Neuronal stem cell (in vitro differentiated cells): ENCODE data around the gene FGF9.

Experiments
- DNase-seq: peaks from one replicate; pipeline ENCODE4 v3.0.0-alpha.2; 2013; ENCODE audit warnings: low spot score
- H2AFZ ChIP-seq: one replicate; pipeline ENCODE4 v1.6.1; 2013; ENCODE audit warnings: mild to moderate bottlenecking, low read length, inconsistent platforms
- H2AK5ac ChIP-seq: 2 replicates; pipeline ENCODE4 v1.6.1; 2013; ENCODE audit warnings: low read depth, mild to moderate bottlenecking, inconsistent platforms, low read length, moderate library complexity, mixed read lengths
- H2BK120ac ChIP-seq: 2 replicates; pipeline ENCODE4 v1.6.1; 2013; ENCODE audit warnings: low read depth, mild to moderate bottlenecking, inconsistent platforms, low read length, moderate library complexity, mixed read lengths
- H2BK12ac ChIP-seq: one replicate; pipeline ENCODE4 v1.6.1; 2013; ENCODE audit warnings: low read length, inconsistent platforms
- H2BK15ac ChIP-seq: 2 replicates; pipeline ENCODE4 v1.6.1; 2013; ENCODE audit warnings: mild to moderate bottlenecking, low read length, inconsistent platforms, mixed read lengths
- H2BK5ac ChIP-seq: one replicate; pipeline ENCODE4 v1.6.1; 2013; ENCODE audit warnings: inconsistent platforms, mild to moderate bottlenecking, low read length, moderate library complexity
- H3K14ac ChIP-seq: one replicate; pipeline ENCODE4 v1.6.1; 2013; ENCODE audit warnings: low read length, inconsistent platforms
- H3K18ac ChIP-seq: 2 replicates; pipeline ENCODE4 v1.6.1; 2013; ENCODE audit warnings: low read length, inconsistent platforms
- H3K23ac ChIP-seq: 2 replicates; pipeline ENCODE4 v1.6.1; 2013; ENCODE audit warnings: low read depth, mild to moderate bottlenecking, mixed read lengths, low read length, inconsistent platforms; ENCODE audit not compliant: poor library complexity
- H3K27ac ChIP-seq: replicated peaks from 3 replicates; pipeline ENCODE4 v1.5.1; 2013; ENCODE audit warnings: low read length, inconsistent platforms
- H3K27me3 ChIP-seq, 3 experiments: 2 replicates each; pipeline ENCODE4 v1.6.1; 2013; ENCODE audit warnings: low read length in 3 of 3, mild to moderate bottlenecking in 2 of 3, inconsistent platforms in 1 of 3, low read depth in 1 of 3, mixed read lengths in 1 of 3, moderate library complexity in 1 of 3; ENCODE audit not compliant: control insufficient read depth in 3 of 3, insufficient read depth in 3 of 3
- H3K36me3 ChIP-seq, 2 donors: replicated peaks in 1 of 2; 2 replicates each; pipeline ENCODE4 v1.6.1; 2013; ENCODE audit warnings: low read length in 2 of 2; ENCODE audit not compliant: control insufficient read depth in 2 of 2, insufficient read depth in 2 of 2
- H3K4ac ChIP-seq: 2 replicates; pipeline ENCODE4 v1.6.1; 2013; ENCODE audit warnings: inconsistent platforms, mild to moderate bottlenecking, low read length, moderate library complexity
- H3K4me1 ChIP-seq, 2 donors: 1 replicate in 1 of 2; 2 replicates in 1 of 2; pipeline ENCODE4 v1.6.1; 2013; ENCODE audit warnings: low read length in 2 of 2, low read depth in 1 of 2; ENCODE audit not compliant: control insufficient read depth in 2 of 2, insufficient read depth in 1 of 2
- H3K4me2 ChIP-seq: one replicate; pipeline ENCODE4 v1.6.1; 2013; ENCODE audit warnings: mild to moderate bottlenecking, low read length, inconsistent platforms; ENCODE audit not compliant: insufficient read depth, poor library complexity, severe bottlenecking
- H3K4me3 ChIP-seq, 2 donors: 2 replicates each; pipeline ENCODE4 v1.5.1; 2013; ENCODE audit warnings: low read length in 2 of 2, mild to moderate bottlenecking in 2 of 2, inconsistent platforms in 1 of 2, moderate library complexity in 1 of 2
- H3K79me1 ChIP-seq: one replicate; pipeline ENCODE4 v1.6.1; 2013; ENCODE audit warnings: low read depth, mild to moderate bottlenecking, inconsistent platforms, low read length, moderate library complexity
- H3K9ac ChIP-seq: one replicate; pipeline ENCODE4 v1.6.1; 2013; ENCODE audit warnings: mild to moderate bottlenecking, low read depth, low read length, inconsistent platforms; ENCODE audit not compliant: poor library complexity
- H3K9me3 ChIP-seq, 2 donors: replicated peaks in 1 of 2; 2 replicates each; pipeline versions ENCODE3 to v1.6.1; 2013; ENCODE audit warnings: low read length in 2 of 2, mild to moderate bottlenecking in 2 of 2, inconsistent platforms in 1 of 2, low read depth in 1 of 2, mixed read lengths in 1 of 2, moderate library complexity in 1 of 2; ENCODE audit not compliant: control insufficient read depth in 2 of 2, insufficient read depth in 1 of 2
- H4K8ac ChIP-seq: one replicate; pipeline ENCODE4 v1.6.1; 2013; ENCODE audit warnings: low read depth, mild to moderate bottlenecking, inconsistent platforms, low read length, moderate library complexity
- H4K91ac ChIP-seq: one replicate; pipeline ENCODE4 v1.6.1; 2013; ENCODE audit warnings: low read length, low read depth, mild to moderate bottlenecking, inconsistent platforms; ENCODE audit not compliant: poor library complexity
- WGBS, 2 donors: extraction: QIAGEN DNeasy Blood & Tissue Kit; methylation state at CpG; one replicate each; pipeline ENCODE4 v1.1.7; 2013; ENCODE audit warnings: missing lambda C conversion rate in 2 of 2, mixed read lengths in 1 of 2; ENCODE audit not compliant: insufficient read length in 2 of 2, insufficient replicate concordance in 1 of 2; ENCODE audit errors: extremely low coverage in 2 of 2; 5-methylcytosine and 5-hydroxymethylcytosine counted together

FGF9 gene

DNA sequence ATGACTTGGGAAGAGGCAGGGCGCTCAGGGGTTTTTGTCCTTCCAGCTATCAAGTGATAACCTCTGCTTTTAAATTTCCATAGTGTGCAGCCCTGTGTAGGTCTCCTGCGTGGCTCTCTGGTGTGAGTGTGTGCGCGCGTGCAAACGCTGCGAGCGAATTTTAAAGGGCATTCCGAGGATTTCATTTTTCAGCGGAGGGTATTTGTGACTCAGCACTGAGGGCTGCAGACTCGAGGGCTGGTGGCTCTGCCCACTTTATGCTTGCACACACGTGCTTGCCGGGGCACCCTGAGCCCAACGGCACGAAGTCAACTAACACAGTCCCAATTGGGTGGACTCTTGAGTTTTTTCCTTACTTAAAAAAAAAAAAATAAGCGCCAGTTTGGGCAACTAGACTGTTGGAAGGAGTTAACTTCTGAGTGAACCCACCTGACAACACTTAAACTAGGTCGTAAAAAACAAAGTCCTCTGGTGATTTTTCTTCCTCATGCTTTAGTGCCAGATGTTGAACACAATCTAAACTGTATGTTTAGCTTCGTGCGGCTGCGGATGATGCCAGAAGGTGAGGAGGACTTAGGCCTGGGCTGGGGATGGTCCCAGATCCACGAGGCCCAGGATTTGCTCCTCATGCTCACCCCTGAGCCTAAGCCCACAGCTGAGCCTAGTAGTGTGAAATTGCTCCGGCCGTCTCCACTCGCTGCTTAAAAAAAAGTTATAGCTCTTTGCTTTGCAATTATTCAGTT lies 2.1 kb downstream of the FGF9 start:
- Histone ChIP-seq H3K79me1 (peaks cover 12% of the 10 kb centered on the region), H3K27me3 (peaks cover 0 to 26% (median 23%) of the 10 kb centered on the region in 3 experiments), H3K23ac (peak overlapping the region; percentile 59), H3K14ac (no peak overlapping the region), H3K4me1 (peaks cover 22 to 23% of the 10 kb centered on the region in 2 donors), H4K91ac (no peak overlapping the region), H3K4me3 (peak overlapping the region; percentile 33 to 81), H4K8ac (no peak overlapping the region), H2BK120ac (no peak overlapping the region), H2BK5ac (peak overlapping the region; percentile 93), H3K27ac (no peak overlapping the region), H3K18ac (peak overlapping the region; percentile 77), H3K9me3 (no peaks in the 10 kb centered on the region), H2AK5ac (peak overlapping the region; percentile 30), H2BK15ac (peak overlapping the region; percentile 6), H2BK12ac (no peak overlapping the region), H3K4me2 (peak overlapping the region; percentile 85), H3K9ac (peak overlapping the region; percentile 50), H2AFZ (peak overlapping the region; percentile 92), H3K4ac (no peak overlapping the region), H3K36me3 (no peaks in the 10 kb centered on the region)
- peak; percentile 5 for DNase-seq
- no CpG with 5 or more reads among the region's 24 CpGs for WGBS, 2 donors

DNA sequence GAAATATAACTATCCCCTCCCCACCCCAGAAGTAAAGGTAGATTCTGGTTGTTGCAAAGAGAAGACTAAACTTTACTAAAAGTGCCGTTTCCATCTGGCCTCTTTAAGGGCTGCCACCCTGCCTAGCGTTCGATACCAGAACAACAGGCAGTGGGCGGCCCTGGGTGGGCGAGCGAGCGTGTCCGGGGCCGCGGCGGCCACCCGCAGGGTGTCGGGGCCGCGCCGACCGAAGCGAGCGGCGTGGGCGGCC lies 2.6 kb downstream of the FGF9 start:
- no peak overlapping the region for H2BK12ac ChIP-seq
- H2AK5ac ChIP-seq, result no peak overlapping the region
- DNase-seq, result peak; percentile 14
- H3K4me2 ChIP-seq, result peak overlapping the region; percentile 85
- peak overlapping the region; percentile 92 for H2AFZ ChIP-seq
- H2BK120ac ChIP-seq, result peak overlapping the region; percentile 84
- H3K79me1 ChIP-seq, result peaks cover 12% of the 10 kb centered on the region
- no peak overlapping the region for H3K4ac ChIP-seq
- no CpG with 5 or more reads among the region's 21 CpGs for WGBS, 2 donors
- H3K27ac ChIP-seq, result peak overlapping the region; percentile 60
- H3K36me3 ChIP-seq, result peaks cover 0 to under 1% of the 10 kb centered on the region in 2 donors
- peak overlapping the region; percentile 31 for H4K8ac ChIP-seq
- H3K4me3 ChIP-seq, result peak overlapping the region; percentile 81 to 86
- peak overlapping the region; percentile 93 for H2BK5ac ChIP-seq
- no peak overlapping the region for H2BK15ac ChIP-seq
- peaks cover 21% of the 10 kb centered on the region in 2 donors for H3K4me1 ChIP-seq
- peak overlapping the region; percentile 95 for H3K18ac ChIP-seq
- no peaks in the 10 kb centered on the region for H3K9me3 ChIP-seq
- peak overlapping the region; percentile 85 for H3K9ac ChIP-seq
- peak overlapping the region; percentile 28 for H3K14ac ChIP-seq
- no peak overlapping the region for H4K91ac ChIP-seq
- peaks cover 0 to 26% (median 23%) of the 10 kb centered on the region in 3 experiments for H3K27me3 ChIP-seq
- no peak overlapping the region for H3K23ac ChIP-seq

DNA sequence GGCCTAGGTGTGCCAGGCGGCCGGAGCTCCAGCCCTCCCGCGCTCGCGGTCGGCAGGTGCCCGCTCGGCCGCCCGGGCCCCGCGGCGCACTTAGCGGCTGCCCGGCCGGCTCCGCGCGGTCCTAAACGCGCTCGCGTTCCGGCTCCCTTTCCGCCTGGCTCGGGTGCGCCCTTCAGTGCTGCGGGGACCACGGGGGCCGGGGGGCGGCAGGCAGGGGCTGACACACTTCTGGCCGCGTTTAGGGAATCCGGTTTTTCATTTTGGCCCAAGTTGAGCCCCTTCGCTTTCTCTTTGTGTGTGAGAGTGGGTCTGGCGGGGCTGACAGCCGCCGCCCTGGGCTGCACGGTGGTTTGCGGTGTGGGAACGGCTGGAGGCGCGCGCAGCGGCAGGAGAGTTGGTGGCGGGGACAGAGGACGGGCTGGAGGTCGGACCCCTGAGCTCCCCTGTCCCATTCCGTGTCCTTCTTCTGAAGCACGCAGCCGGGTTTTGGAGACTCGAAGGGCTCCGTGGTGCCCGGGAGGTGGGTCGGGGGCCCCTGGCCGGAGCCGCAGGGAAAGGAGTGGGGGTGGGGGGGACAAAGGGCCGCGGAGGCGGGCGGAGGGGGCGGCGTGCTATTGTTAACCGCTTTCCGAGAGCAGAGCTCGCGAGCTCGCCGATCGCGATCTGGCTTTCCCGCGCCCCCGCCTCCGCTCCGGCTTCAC lies 3.1 kb downstream of the FGF9 start:
- Histone ChIP-seq H3K36me3 (peaks cover 0 to 6% of the 10 kb centered on the region in 2 donors), H3K4me3 (peak overlapping the region; percentile 81 to 86), H4K8ac (peak overlapping the region; percentile 57), H3K27ac (peak overlapping the region; percentile 91), H2BK15ac (peak overlapping the region; percentile 82), H3K18ac (peak overlapping the region; percentile 98), H3K4me2 (peak overlapping the region; percentile 85), H3K4ac (no peak overlapping the region), H3K79me1 (peaks cover 12% of the 10 kb centered on the region), H3K4me1 (peaks cover 16 to 17% of the 10 kb centered on the region in 2 donors), H2BK5ac (peak overlapping the region; percentile 93), H2AK5ac (no peak overlapping the region), H3K9me3 (no peaks in the 10 kb centered on the region), H3K27me3 (peaks cover 0 to 26% (median 23%) of the 10 kb centered on the region in 3 experiments), H3K23ac (no peak overlapping the region), H4K91ac (no peak overlapping the region), H3K14ac (peak overlapping the region; percentile 28), H2BK12ac (peak overlapping the region; percentile 52), H2BK120ac (peak overlapping the region; percentile 84), H2AFZ (peak overlapping the region; percentile 92), H3K9ac (peak overlapping the region; percentile 85)
- peak; percentile 72 for DNase-seq
- no CpG with 5 or more reads among the region's 77 CpGs for WGBS, 2 donors

DNA sequence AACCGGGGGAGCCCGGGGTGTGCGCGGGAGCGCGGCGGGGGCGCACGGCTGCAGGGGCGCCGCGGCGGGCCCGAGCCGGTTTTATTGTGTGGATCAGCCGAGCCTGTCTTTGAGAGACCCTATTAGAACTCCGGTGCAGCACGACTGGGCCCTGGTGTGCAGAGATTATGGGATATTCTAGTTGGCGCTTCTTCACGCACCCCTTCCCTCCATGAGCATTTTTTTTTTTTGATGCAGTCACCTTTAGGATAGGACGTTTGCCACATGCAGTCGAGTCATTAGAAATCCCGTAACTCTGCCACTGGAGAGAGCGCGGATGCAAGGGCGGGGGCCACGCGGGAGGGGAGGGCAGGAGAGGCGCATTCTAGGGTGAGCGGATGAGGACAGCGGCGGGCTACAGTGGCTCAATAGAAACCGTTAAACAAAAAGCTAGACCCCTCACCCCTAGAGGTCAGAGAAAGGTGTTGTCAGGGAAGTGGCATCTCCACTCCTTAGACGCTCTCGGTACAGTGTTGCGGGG lies 3.7 kb downstream of the FGF9 start:
- H2BK120ac ChIP-seq, result peak overlapping the region; percentile 84
- H2BK5ac ChIP-seq, result peak overlapping the region; percentile 93
- H3K27ac ChIP-seq, result peak overlapping the region; percentile 91
- no peak overlapping the region for H4K8ac ChIP-seq
- H3K4me3 ChIP-seq, result peak overlapping the region; percentile 81 to 86
- H3K18ac ChIP-seq, result peak overlapping the region; percentile 95
- peak; percentile 39 for DNase-seq
- H3K9ac ChIP-seq, result peak overlapping the region; percentile 92
- H3K36me3 ChIP-seq, result peaks cover 0 to 8% of the 10 kb centered on the region in 2 donors
- H2BK12ac ChIP-seq, result no peak overlapping the region
- WGBS, 2 donors, result no CpG with 5 or more reads among the region's 36 CpGs
- no peak overlapping the region for H4K91ac ChIP-seq
- H3K27me3 ChIP-seq, result peaks cover 0 to 26% (median 23%) of the 10 kb centered on the region in 3 experiments
- H2AK5ac ChIP-seq, result no peak overlapping the region
- peaks cover 12% of the 10 kb centered on the region for H3K79me1 ChIP-seq
- peak overlapping the region; percentile 81 for H2BK15ac ChIP-seq
- peak overlapping the region; percentile 11 for H3K4ac ChIP-seq
- no peaks in the 10 kb centered on the region for H3K9me3 ChIP-seq
- peak overlapping the region; percentile 85 for H3K4me2 ChIP-seq
- peak overlapping the region; percentile 92 for H2AFZ ChIP-seq
- H3K23ac ChIP-seq, result no peak overlapping the region
- peak overlapping the region; percentile 38 for H3K14ac ChIP-seq
- H3K4me1 ChIP-seq, result peaks cover 16 to 17% of the 10 kb centered on the region in 2 donors
